GM12865 (cell line): ENCODE results near the gene ERH.

Source experiments
- DNase-seq: peaks from one replicate; pipeline ENCODE4 v3.0.0; 2010; ENCODE audit warnings: low read depth
- H3K4me3 ChIP-seq: 2 replicates; pipeline ENCODE4 v1.5.1; 2011; ENCODE audit warnings: mild to moderate bottlenecking, low read depth, low read length, control low read depth
- TF ChIP-seq, protein P1 (sequence below): IDR thresholded peaks from 2 replicates; pipeline ENCODE4 v1.5.1; 2011; ENCODE audit warnings: low read length, control low read depth, low read depth, inconsistent platforms; ENCODE audit not compliant: insufficient read depth; ENCODE audit errors: missing control alignments

ERH gene

DNA sequence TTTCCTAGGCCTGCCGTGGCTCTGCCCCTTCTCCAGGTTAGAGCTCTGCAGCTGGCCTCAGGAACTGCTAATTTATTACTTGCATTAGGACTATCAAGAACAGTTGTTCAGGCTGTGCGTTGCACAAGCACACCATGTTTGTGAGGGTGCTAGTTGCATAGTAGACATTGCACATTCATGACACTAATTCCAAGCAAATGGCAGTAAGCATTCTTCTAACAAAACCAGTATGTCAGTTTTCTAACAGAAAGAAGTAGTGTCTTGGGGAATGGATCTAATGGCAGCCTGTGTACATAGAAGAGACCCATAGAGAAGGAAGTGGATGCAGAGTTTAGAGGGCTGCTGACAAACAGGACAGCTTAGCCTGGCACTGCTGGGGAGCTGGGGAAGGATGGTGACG is 53.9 kb downstream of the ERH start:
- no peak overlapping the region for H3K4me3 ChIP-seq
- TF ChIP-seq, protein P1, sequence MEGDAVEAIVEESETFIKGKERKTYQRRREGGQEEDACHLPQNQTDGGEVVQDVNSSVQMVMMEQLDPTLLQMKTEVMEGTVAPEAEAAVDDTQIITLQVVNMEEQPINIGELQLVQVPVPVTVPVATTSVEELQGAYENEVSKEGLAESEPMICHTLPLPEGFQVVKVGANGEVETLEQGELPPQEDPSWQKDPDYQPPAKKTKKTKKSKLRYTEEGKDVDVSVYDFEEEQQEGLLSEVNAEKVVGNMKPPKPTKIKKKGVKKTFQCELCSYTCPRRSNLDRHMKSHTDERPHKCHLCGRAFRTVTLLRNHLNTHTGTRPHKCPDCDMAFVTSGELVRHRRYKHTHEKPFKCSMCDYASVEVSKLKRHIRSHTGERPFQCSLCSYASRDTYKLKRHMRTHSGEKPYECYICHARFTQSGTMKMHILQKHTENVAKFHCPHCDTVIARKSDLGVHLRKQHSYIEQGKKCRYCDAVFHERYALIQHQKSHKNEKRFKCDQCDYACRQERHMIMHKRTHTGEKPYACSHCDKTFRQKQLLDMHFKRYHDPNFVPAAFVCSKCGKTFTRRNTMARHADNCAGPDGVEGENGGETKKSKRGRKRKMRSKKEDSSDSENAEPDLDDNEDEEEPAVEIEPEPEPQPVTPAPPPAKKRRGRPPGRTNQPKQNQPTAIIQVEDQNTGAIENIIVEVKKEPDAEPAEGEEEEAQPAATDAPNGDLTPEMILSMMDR: no peak
- DNase-seq: no peak

DNA sequence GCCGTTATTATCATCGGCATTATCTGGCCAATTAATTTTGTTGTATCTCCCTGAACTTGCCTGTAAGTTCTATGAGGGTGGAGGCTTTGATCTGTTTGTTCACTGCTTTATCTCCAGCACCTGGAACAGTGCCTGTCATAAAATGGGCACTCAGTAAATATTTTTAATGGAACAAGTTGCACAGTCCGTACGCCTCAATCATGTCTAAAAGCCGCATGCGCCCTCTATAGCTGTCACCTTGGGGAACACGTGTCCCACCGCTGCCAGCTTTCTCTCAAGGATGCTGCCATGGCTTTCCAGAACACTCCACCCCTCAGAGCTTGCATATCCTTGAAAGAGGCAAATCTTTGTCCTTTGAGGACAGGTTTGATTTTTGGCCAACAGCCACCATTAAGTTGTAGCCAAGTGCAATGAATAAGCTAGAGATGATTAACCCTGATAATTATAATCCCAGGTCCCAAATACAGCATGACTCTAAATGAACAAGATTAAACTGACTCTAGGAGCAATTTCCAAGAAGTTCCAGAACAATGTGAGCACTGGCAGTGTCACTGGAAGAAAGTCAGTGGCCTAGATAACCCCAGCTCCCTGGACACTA is 55.1 kb downstream of the ERH start:
- H3K4me3 ChIP-seq: no peak overlapping the region
- TF ChIP-seq, protein P1: no peak
- no peak for DNase-seq

DNA sequence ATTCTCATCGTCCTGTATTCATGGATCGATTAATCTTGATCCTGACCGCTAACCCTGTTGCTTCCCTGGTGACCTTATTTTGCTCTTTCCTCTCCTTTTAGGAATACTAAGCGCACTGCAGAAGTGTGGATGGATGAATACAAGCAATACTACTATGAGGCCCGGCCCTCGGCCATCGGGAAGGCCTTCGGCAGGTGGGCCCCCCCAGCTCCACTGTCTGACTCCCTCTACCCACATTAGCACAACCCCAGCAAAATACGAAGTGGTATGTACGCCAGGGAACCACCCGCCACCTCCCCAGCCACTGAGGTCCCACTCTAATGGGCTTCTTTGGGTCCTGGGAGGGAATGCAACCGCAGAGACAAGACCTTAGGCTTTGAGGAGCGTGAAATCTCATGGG is 58.7 kb downstream of the ERH start:
- TF ChIP-seq, protein P1: no peak
- DNase-seq: no peak
- H3K4me3 ChIP-seq: no peak overlapping the region

DNA sequence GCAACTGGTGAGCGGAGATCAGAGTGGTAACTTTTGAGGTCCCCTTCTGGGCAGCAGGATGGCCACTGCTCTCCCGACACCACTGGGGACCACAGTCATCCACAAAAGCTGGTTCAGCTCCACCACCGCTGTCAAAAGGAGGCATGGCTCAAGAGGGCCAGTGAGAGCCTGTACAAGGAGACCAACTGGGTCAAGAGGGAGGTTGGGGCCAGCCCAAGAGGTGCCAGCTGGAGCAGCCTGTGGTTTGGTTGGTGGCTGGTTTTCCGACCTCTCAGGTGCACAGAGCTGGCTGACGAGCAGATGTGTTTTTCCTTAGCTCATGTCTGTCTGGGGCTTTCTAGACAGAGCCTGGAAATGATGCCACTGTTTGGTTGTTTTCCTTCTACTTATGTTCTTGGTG is 60.1 kb downstream of the ERH start:
- TF ChIP-seq, protein P1: no peak
- no peak for DNase-seq
- H3K4me3 ChIP-seq: no peak overlapping the region

DNA sequence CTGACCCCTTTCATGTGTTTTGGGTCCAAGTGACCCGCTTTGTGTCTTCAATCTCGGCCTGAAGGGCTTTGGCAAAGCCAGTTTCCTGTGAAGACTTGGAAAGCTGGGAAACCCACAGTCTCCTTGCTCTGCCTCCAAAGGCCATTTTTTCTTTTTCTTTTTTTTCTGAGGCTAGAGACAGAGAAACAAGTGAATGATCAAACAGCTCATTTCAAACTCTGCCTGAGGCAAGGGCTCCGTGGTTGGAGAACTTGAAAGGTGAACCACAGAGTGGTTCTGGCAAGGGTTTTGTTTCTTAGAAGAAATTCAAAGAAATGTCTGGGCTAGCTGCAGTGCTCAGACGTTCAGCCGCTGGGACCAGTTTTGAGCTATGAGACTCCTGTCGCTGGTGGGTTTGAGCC is 62.7 kb downstream of the ERH start:
- H3K4me3 ChIP-seq: no peak overlapping the region
- TF ChIP-seq, protein P1: no peak
- DNase-seq: no peak

DNA sequence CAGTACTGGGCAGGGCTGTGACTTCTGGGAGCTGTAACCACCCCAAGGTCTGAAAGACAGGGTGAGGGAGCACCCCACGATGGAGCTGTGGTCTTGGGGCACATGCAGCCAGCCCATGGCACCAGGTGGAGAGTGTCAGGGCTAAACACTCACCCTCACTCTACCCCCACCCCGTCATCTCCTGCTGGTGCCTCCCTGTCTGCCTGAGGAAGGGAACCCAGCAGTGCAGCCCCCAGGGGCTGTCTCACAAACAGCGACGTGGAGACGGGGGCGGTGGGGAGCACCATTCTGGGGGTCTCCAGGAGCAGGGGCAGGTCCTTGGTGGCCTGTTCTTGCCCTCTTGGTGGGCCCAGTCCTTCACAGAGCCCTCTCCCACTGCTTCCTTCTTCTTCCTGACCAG is 63.5 kb downstream of the ERH start:
- H3K4me3 ChIP-seq: no peak overlapping the region
- TF ChIP-seq, protein P1: no peak
- no peak for DNase-seq

DNA sequence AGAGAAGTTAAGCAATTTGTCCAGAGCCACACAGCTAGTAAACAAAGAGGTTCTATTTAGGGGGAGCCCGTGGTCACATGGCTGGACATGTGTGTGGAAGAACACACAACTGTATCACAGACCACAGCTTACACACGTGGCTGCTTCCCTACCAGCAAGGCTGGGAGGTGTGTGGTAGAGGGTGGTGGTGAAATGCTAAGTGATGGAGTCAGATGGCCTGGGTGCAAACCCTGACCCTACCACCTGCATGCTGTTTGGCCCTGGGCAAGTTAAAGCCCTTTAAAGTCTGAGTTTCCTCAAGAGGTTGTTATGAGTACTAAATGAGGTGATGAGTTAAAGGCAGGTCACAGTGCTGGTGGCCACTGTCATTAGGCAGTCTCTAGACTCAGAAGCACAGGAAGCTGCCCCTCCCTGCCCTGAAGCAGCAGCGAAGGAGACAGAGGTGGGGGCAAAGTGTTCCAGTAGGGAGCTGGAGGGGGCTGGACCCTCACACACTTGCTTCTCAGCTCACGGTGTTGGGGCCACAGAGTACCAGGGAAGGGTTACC is 64.2 kb downstream of the ERH start:
- DNase-seq: no peak
- no peak overlapping the region for H3K4me3 ChIP-seq
- TF ChIP-seq, protein P1: no peak
